ENCODE results near the gene HSD3B7.

Gene HSD3B7

DNA sequence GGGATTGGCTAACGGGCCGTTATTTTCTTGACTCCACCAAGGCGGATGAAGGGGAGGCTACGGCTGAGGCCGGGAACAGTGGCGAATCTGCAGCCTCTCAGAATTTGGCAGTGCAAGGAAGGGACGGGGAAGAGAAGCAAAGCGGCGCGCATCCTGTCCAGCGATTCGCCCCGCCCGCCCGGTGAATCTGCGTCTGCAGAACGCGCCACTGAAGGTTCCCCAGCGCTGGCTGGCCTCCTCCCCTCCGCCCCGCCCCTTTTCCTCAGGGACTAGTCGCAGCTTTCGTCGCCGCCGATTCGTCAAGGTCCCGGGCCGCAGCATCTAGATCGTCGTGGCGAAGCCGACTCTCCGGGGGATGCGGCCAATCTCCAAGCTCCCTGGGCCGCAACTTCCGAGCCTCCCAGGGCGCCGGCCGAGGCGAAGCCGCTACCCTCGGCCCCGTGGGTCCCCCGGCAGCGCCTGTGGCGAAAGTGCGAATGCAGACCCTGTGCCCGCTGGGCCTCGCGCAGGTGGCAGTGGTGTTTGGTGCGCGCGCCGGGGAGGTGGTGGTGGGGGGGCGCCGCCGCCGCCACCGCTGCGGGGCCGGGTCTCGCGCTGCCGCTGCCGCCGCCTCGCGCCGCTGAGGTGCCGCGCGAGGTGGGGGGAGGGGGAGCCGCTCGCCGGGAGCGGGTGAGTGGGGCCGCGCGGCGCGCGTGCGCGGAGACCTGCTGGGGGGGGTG is 27.4 kb upstream of the HSD3B7 start, which contains the start of gene SETD1A:
SETD1A (plus strand) TSS at position 299 of the 719 bp plus-strand sequence. CDS start 978 bp downstream, outside the sequence.
- DNase-seq = peak; percentile 96

DNA sequence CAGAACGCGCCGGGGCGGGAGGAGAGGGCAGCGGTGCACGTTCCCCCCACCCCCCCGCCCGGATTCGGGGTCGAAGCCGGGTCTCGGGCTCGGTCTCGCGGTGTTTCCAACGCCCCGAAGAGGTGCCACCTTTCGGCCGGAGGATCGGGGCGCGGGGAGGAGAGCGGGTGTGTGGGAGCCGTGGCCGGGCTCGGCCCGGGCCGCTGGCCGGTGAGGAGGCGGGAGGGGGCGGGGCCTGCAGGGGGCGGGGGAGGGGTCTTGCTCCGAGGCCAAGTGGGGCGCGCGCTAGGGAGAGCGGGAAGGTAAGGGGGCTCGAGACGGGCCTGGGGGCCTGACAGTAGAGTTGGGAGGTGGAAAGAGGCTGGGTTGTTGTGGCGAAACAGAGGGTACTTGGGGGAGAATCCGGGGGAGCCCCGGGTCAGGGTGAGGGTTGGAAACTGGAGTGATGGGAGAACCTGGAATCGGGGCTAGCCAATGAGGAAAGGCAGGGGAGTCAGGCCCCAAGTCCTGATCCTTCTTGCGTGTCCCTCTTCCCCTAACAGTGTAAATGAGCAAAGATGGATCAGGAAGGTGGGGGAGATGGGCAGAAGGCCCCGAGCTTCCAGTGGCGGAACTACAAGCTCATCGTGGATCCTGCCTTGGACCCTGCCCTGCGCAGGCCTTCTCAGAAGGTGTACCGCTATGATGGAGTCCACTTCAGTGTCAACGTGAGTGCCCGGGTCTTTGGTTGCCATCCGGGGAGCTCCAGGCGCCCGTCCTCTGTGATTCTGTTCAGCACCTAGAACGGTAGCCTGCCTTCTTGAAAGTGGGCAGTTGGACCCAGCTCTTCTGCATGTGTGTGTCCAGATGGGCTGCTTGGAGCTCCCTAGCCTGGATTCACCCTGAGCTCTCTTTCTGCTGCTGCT is 26.6 kb upstream of the HSD3B7 start:
- no peak for DNase-seq

DNA sequence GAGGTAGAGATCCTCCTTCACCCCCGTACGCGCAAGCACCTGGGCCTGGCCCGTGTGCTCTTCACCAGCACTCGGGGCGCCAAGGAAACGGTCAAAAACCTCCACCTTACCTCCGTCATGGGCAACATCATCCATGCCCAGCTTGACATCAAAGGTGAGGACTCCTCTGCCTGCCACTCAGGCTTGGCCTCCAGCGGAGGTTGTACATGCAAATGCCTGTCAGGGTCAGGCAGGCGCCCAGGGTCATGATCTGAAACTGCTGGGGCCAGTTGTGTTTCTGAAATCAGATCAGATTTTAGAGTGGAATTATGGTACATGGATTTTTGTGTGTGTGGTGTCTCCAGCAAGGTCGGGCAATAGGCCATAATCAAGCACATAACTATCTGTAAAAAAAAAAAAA is 23.6 kb upstream of the HSD3B7 start:
- DNase-seq = no peak

DNA sequence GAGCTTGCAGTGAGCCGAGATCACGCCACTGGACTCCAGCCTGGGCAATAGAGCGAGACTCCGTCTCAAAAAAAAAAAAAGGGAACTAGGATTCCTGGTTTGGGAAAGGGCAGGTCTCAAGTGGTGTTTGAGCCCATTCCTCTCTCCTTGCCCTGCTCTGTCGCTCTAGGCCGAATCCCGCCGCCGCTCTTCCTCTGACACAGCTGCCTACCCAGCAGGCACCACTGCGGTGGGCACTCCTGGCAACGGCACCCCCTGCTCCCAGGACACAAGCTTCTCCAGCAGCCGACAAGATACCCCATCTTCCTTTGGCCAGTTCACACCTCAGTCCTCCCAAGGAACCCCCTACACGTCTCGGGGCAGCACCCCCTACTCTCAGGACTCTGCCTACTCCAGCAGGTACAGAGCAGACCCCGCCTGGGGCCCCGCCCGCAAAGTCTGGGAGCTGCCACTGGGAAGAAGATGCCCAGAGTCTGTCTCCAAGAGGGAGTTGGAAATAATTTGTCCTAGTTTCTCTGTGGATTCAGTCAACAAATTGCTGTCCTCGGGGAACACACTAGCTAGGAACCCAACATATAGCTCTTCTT is 21.0 kb upstream of the HSD3B7 start:
- DNase-seq = no peak

DNA sequence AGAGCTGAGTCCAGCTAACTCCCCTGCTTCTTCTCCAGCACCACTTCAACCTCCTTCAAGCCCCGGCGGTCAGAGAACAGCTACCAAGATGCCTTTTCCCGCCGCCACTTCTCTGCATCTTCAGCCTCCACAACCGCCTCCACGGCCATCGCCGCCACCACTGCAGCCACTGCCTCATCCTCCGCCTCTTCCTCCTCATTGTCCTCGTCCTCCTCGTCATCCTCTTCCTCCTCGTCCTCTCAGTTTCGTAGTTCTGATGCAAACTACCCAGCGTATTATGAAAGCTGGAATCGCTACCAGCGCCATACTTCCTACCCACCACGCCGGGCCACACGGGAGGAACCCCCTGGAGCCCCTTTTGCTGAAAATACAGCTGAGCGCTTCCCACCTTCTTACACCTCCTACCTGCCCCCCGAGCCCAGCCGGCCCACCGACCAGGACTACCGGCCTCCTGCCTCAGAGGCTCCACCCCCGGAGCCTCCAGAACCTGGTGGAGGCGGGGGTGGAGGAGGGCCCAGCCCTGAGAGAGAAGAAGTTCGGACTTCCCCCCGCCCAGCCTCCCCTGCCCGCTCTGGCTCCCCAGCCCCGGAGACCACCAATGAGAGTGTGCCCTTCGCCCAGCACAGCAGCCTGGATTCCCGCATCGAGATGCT is 20.3 kb upstream of the HSD3B7 start:
- DNase-seq = no peak

DNA sequence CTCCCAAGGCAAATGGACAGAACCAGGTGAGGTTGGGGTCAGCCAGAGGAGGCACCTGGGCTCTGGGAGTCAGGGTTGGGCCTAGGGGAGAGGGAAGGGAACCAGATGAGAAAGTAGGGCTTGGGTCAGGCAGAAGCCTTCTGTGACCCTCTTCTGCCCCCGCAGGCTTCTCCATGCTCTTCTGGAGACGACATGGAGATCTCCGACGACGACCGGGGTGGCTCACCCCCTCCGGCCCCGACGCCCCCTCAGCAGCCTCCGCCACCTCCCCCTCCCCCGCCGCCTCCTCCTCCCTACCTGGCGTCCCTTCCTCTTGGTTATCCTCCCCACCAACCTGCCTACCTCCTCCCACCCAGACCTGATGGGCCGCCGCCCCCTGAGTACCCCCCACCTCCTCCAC is 19.6 kb upstream of the HSD3B7 start:
- no peak for DNase-seq

DNA sequence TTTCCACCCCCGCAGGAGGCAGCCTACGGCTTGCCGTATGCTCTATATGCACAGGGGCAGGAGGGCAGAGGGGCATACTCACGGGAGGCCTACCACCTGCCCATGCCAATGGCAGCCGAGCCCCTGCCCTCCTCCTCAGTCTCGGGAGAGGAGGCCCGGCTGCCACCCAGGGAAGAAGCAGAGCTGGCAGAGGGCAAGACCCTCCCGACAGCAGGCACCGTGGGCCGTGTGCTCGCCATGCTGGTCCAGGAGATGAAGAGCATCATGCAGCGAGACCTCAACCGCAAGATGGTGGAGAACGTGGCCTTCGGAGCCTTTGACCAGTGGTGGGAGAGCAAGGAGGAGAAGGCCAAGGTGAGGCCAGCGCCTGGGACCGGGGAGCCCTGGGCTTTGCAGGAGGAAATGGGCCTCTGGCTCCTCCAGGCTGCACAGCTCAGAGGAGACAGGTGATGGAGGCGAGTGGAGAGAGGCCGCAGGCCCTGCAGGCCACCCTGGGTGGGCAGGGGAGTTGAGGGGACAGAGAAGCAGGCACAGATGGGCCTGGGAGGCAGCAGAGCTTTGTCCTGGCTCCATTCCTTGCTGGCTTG is 18.9 kb upstream of the HSD3B7 start:
- no peak for DNase-seq

DNA sequence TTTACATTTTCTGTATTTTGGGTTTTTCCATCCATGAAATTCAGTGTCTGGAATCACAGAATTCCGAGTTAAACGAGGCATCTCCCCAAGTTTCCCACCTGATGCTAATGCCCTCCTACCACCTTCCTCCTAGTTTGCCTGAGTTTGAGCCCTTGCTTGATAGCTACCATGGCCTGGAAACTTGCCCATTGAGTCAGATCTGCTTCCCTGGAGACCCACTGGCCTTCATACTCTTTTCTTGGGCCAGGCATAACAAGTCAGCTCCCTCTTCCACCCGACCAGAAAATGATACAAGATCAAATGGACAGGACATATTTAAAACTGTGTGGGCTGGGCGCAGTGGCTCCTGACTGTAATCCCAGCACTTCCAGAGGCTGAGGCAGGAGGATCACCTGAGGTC is 17.2 kb upstream of the HSD3B7 start:
- no peak for DNase-seq

DNA sequence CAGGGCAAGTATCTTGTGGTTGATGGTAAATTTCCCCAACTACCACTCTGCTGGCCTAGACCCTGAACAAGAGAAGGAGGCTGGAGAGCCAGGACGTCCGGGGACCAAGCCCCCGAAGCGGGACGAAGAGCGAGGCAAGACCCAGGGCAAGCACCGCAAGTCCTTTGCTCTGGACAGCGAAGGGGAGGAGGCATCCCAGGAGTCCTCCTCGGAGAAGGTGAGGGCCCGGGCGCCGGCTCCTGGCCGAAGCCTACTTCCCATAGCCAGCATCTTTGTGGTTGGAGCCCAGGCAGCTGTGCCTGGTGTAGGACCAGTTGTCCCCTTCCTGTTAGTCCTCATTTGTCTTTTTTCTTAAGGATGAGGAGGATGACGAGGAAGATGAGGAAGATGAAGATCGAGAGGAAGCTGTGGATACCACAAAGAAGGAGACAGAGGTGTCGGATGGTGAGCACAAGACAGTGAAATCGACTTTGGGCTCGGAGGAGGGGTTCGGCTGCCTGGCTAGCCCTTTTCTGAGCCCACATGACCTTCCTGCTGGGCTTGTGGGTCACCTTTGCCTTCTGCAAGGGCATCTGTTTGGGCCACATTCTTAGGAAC is 15.7 kb upstream of the HSD3B7 start:
- no peak for DNase-seq

DNA sequence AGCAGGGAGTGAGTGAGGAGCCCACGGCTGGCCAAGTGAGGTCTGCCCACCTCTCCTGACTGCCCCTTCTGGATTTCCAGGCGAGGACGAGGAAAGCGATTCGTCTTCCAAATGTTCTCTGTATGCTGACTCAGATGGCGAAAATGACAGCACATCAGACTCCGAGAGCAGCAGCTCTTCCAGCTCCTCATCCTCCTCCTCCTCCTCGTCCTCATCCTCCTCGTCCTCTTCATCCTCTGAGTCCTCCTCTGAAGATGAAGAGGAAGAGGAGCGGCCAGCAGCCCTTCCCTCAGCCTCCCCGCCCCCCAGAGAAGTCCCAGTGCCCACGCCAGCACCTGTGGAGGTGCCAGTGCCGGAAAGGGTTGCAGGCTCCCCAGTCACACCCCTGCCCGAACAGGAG is 13.7 kb upstream of the HSD3B7 start:
- no peak for DNase-seq

DNA sequence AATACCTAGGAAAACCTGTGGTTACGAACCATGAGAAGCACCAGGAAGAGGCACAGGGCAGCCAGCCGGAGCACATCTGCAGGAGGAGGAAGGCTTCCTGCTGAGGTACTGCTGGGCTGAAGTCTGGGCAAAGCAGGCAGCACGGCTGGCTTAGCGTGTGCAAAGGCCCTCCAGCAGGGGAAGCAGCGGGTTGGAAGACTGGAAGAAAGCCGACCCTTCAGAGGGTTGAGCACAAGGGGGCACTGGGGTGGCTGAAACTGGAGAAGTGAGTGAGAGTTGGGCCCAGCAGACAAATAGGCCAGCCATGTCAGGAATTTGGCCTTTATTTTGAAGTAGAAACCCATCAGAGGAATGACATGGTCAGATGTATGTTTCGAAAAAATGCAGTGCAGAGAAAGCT is 12.1 kb upstream of the HSD3B7 start:
- no peak for DNase-seq

DNA sequence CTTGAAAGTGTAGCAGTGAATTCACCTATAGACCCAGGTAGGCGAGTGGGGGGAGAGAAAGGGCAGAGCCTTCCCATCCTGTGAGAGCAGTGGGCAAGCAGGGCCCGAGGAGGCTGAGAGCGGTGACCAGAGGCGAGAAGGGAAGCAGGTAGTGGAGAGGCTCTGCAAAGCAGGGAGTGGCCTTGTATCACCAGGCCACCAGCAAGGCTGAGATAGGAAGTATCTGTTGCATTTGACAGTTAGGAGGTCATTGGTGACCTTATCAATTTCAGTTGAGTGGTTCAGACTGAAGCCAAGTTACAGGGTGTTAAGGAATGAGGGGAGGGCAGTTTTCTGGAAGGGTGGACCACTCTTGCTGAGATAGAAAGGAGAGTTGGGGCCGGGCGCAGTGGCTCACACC is 10.7 kb upstream of the HSD3B7 start:
- no peak for DNase-seq

DNA sequence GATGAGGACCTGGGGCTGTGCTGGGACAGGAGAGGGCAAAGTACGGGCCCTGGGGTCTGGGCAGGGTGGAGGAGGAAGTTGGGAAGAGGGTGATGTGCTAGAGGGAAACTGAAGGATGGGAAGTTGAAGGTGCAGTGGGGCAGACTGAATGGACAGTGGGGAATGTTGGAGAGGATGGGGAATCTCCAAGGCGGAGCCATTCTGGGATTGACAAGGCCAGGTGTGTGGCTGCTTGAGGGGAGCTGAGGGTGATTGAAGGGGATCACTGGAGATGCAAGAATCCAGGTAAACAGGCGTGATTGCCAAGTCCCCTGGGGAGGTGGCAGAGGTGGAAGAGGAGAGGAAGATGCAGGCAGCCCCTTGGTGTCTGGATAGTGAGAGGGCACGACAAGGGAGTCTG is 8.5 kb upstream of the HSD3B7 start:
- no peak for DNase-seq

DNA sequence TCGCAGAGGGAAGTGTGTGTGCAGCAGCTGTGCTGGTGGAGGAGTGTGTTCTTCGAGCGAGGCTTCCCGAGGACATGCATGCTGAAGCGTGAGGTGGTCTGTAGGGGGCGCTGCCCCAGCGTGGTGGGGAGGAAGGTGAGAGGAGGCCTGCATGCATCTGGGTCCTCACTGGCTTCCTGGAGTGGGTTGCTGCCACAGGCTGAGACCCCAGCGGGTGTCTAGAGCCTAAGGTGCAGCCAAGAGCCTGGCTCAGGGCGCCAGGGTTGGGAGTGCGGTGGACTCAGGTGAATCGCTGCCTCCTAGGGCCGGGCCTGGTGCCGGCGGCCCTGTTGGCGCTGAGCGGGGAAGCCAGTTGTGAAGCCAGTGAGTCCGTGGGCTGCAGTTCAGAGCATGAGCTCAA is 7.5 kb upstream of the HSD3B7 start:
- DNase-seq = no peak

DNA sequence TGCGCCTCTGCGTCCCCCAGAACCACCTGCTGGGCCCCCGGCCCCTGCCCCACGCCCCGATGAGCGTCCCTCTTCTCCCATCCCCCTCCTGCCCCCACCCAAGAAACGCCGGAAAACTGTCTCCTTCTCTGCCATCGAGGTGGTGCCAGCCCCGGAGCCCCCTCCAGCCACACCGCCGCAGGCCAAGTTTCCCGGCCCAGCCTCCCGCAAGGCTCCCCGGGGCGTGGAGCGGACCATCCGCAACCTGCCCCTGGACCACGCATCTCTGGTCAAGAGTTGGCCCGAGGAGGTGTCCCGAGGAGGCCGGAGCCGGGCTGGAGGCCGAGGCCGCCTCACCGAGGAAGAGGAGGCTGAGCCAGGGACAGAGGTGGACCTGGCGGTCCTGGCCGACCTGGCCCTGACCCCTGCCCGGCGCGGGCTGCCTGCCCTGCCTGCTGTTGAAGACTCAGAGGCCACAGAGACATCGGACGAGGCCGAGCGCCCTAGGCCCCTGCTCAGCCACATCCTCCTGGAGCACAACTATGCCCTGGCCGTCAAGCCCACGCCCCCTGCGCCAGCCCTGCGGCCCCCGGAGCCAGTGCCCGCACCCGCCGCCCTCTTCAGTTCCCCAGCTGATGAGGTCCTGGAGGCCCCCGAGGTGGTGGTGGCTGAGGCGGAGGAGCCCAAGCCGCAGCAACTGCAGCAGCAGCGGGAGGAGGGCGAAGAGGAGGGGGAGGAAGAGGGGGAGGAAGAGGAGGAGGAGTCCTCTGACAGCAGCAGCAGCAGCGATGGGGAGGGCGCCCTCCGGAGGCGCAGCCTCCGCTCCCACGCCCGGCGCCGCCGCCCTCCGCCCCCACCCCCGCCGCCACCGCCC is 5.6 kb upstream of the HSD3B7 start:
- DNase-seq = no peak

DNA sequence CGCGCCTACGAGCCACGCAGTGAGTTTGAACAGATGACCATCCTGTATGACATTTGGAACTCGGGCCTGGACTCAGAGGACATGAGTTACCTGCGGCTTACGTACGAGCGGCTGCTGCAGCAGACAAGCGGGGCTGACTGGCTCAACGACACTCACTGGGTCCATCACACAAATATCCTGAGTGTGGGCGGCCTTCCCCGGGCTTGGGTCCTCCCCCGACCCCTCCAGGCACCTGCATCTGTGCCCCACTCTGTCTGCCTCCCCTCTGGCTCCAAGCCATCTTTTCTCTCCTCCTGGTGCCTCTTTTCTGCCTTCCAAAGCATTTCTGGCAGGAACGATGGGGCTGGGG is 5.0 kb upstream of the HSD3B7 start:
- DNase-seq = no peak

DNA sequence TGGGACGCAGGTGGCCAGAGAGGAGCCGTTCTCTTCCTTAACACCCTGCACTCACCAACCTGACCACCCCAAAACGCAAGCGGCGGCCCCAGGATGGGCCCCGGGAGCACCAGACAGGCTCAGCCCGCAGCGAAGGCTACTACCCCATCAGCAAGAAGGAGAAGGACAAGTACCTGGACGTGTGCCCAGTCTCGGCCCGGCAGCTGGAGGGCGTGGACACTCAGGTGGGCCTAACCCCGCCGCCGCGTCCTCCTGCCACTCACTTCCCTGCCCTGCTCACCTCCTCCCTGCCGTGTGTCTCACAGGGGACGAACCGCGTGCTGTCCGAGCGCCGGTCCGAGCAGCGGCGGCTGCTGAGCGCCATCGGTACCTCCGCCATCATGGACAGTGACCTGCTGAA is 4.6 kb upstream of the HSD3B7 start:
- DNase-seq = no peak

DNA sequence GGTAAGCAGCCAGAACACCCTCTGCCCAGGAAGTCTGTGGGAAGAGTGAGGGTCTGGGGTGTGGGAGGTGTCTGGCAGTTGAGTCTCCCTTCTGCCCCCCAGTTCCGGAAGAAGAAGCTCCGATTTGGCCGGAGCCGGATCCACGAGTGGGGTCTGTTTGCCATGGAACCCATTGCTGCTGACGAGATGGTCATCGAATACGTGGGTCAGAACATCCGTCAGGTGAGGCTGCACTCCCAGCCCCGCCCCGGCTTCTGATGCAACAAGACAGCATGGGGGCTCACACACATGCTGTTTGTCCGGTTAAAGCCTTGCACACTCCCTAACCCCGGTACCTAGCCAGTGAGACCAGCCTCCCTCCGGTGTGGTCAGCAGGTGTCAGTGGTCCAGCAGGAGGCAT is 4.0 kb upstream of the HSD3B7 start:
- DNase-seq = no peak

DNA sequence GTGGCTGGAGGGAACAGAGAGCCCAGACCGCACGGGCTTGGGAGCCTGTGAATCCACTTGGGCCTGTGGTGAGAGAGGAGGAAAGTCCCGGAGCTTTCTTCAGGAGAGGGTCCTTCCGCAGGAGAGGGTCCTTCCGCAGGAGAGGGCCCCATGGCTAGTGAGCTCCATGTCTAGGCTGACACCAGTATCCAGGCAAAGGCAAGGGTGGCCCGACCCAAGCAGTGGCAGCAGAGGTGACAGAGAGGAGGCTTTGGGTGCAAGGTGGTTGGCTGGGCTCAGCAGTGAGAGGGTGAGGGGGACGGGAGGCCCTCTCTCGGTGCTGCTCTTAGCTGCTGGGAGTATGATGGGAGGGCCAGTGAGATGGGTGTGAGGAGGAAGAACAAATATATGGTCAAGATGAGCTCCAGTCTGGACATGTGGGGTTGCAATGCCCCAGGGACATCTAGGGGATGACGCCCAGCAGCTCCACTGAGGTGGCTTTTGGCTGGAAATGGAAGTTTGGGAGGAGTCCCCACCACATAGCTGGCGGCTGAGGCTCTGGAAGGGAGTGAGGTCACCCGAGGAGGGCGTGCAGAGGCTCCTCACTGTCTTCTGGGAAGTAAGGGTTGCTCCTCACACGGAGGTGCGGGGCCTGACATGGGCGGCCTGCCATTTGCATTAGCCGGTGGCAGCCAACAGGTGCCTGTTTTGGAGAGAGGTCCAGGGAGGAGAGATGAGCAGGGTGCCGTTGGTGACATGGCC is 2.3 kb upstream of the HSD3B7 start:
- DNase-seq = no peak

DNA sequence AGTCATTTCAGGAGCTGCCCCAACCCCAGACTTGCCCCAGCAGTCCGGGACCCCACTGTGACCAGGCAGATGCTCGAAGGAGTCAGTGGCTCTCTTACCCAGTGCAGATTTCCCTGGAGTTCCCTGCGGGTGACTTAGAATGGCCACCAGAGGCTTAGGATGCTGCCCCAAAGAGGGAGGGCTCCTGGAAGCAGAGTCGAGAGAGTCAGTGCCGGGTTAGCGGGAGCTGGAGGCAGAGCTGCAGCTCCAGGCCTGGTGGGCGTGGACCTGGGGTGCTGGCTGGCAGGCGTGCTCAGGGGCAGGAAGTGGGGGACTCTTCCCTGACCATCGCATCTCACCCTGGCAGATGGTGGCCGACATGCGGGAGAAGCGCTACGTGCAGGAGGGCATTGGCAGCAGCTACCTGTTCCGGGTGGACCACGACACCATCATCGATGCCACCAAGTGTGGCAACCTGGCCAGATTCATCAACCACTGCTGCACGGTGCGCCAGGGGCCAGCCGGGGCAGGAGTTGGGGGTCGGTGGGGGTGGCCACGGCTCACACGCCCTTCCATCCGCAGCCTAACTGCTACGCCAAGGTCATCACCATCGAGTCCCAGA is 1.6 kb upstream of the HSD3B7 start:
- no peak for DNase-seq

Data from CD4-positive, alpha-beta T cell treated with Interleukin-4 for 4 hours (primary cell).